Panc1 (cell line): ENCODE results near the gene FHIT. TPM values are rescaled to one million over a fixed set of nuclear protein-coding genes. Genes with fewer than 3 reads are reported as not detected.

Source experiments
- ATAC-seq: fragments of 200-7000 bp; cut with Tn5 transposase; 2 replicates; pipeline ENCODE4 v1.9.1; 2020; ENCODE audit warnings: mild to moderate bottlenecking, moderate library complexity
- BruUV-seq: library from RNA; stranded (reverse); fragments of 400-500 nt; replicated peaks from 2 replicates; lab custom pipeline; 2021; lab: Mats Ljungman, UMichigan
- CTCF ChIA-PET: fragments of 300-600 bp; sonication (Branson Sonifier 250); formaldehyde crosslinking; loops from one replicate; lab custom pipeline; 2022; ENCODE audit warnings: antibody characterized with exemption; lab: Charles Lee
- POLR2A ChIA-PET: fragments of 300-600 bp; sonication (Branson Sonifier 250); formaldehyde crosslinking; loops from one replicate; lab custom pipeline; 2022; ENCODE audit warnings: antibody characterized with exemption; lab: Charles Lee
- DNase-seq: peaks from one replicate; pipeline ENCODE4 v3.0.0-alpha.2; 2010; ENCODE audit warnings: low read depth, low spot score
- H3K27ac ChIP-seq: 2 replicates; pipeline ENCODE4 v1.5.1; 2011; ENCODE audit warnings: mild to moderate bottlenecking, low read length, inconsistent platforms
- H3K27me3 ChIP-seq: fragments of 200-500 bp; sonication (Bioruptor generic); 2 replicates; pipeline ENCODE4 v1.6.0; 2014; ENCODE audit warnings: low read length, inconsistent platforms; ENCODE audit not compliant: control insufficient read depth, insufficient read depth
- H3K36me3 ChIP-seq: fragments of 200-500 bp; sonication (Bioruptor generic); 2 replicates; pipeline ENCODE4 v1.5.1; 2014; ENCODE audit warnings: inconsistent platforms, mild to moderate bottlenecking, low read length, moderate library complexity; ENCODE audit not compliant: control insufficient read depth, insufficient read depth
- H3K4me1 ChIP-seq: 2 replicates; pipeline ENCODE4 v1.5.1; 2011; ENCODE audit warnings: inconsistent platforms, mild to moderate bottlenecking, low read length, moderate library complexity; ENCODE audit not compliant: control insufficient read depth, insufficient read depth
- H3K4me3 ChIP-seq, 2 experiments: 2 replicates each; pipeline ENCODE4 v1.5.1; 2011 to 2012; ENCODE audit warnings: low read depth in 2 of 2, low read length in 2 of 2, mild to moderate bottlenecking in 2 of 2, inconsistent platforms in 1 of 2, moderate library complexity in 1 of 2
- H3K9me3 ChIP-seq: fragments of 200-500 bp; sonication (Bioruptor generic); 2 replicates; pipeline ENCODE4 v1.5.1; 2014; ENCODE audit warnings: low read depth, mild to moderate bottlenecking, inconsistent platforms, low read length, moderate library complexity; ENCODE audit not compliant: control insufficient read depth, insufficient read depth
- POLR2AphosphoS5 ChIP-seq: IDR thresholded peaks from 2 replicates; pipeline ENCODE4 v1.6.1; 2012; ENCODE audit warnings: mild to moderate bottlenecking, low read depth, low read length, moderate library complexity
- REST ChIP-seq, 2 experiments: IDR thresholded peaks; 2 replicates each; pipeline ENCODE4 v1.6.1; 2011 to 2012; ENCODE audit warnings: low read depth in 2 of 2, control low read depth in 1 of 2, low read length in 1 of 2, mild to moderate bottlenecking in 1 of 2, moderate library complexity in 1 of 2; ENCODE audit not compliant: insufficient read depth in 1 of 2
- SIN3A ChIP-seq: IDR thresholded peaks from 2 replicates; pipeline ENCODE4 v1.6.1; 2012; ENCODE audit warnings: low read depth, mild to moderate bottlenecking, low read length, moderate library complexity, borderline replicate concordance; ENCODE audit not compliant: insufficient read depth
- TCF7L2 ChIP-seq: IDR thresholded peaks from 2 replicates; pipeline ENCODE4 v1.6.1; 2011; ENCODE audit warnings: mild to moderate bottlenecking, low read depth, low read length, inconsistent platforms
- in situ Hi-C: cut with HindIII; loops from 2 replicates; pipeline ENCODE4 v1.10.0; 2016; ENCODE audit warnings: low sequenced_read_pairs, low pct_unique_long_range_greater_than_20kb
- intact Hi-C: fragments of 100-400 bp; cut with micrococcal nuclease; formaldehyde crosslinking; loops from one replicate; pipeline ENCODE4 v1.10.0; 2022; ENCODE audit not compliant: unreplicated experiment
- total RNA-seq: library from RNA; stranded (reverse); gene quantifications from one replicate; pipeline ENCODE4 v1.2.1, GENCODE V29; 2021; ENCODE audit not compliant: unreplicated experiment
- TF ChIP-seq, protein P1 (sequence below): fragments of 450-650 bp; IDR thresholded peaks from 2 replicates; pipeline ENCODE4 v1.5.1; 2017; ENCODE audit warnings: mild to moderate bottlenecking

The FHIT gene
- total RNA-seq, 1 experiment from 2014 or later, result 2.2 TPM

GRCh38 chr3:60523536-60523935, 727.7 kb downstream of the FHIT start:
- BruUV-seq, result no TSS peak
- DNase-seq (no peak), ATAC-seq (no peak)
- no peak overlapping the region for H3K27ac ChIP-seq
- no peaks in the 10 kb centered on the region for H3K4me1 ChIP-seq
- in situ Hi-C loops (no loop called here), intact Hi-C loops (no loop called here)
- H3K4me3 ChIP-seq, result no peak overlapping the region
- H3K36me3 ChIP-seq, result no peaks in the 10 kb centered on the region
- ChIA-PET CTCF (no interaction called here), POLR2A (no interaction called here)
- TF ChIP-seq REST (IDR thresholded peaks at IDR 0.05; ENCODE audit: insufficient read depth in 1 of 2, low read depth in 2 of 2, low read length in 1 of 2) (no peak), SIN3A (no peak), POLR2AphosphoS5 (no peak), TCF7L2 (no peak)
- TF ChIP-seq, protein P1, sequence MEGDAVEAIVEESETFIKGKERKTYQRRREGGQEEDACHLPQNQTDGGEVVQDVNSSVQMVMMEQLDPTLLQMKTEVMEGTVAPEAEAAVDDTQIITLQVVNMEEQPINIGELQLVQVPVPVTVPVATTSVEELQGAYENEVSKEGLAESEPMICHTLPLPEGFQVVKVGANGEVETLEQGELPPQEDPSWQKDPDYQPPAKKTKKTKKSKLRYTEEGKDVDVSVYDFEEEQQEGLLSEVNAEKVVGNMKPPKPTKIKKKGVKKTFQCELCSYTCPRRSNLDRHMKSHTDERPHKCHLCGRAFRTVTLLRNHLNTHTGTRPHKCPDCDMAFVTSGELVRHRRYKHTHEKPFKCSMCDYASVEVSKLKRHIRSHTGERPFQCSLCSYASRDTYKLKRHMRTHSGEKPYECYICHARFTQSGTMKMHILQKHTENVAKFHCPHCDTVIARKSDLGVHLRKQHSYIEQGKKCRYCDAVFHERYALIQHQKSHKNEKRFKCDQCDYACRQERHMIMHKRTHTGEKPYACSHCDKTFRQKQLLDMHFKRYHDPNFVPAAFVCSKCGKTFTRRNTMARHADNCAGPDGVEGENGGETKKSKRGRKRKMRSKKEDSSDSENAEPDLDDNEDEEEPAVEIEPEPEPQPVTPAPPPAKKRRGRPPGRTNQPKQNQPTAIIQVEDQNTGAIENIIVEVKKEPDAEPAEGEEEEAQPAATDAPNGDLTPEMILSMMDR, result no peak
- H3K27me3 ChIP-seq, result no peaks in the 10 kb centered on the region
- H3K9me3 ChIP-seq, result no peaks in the 10 kb centered on the region

DNA sequence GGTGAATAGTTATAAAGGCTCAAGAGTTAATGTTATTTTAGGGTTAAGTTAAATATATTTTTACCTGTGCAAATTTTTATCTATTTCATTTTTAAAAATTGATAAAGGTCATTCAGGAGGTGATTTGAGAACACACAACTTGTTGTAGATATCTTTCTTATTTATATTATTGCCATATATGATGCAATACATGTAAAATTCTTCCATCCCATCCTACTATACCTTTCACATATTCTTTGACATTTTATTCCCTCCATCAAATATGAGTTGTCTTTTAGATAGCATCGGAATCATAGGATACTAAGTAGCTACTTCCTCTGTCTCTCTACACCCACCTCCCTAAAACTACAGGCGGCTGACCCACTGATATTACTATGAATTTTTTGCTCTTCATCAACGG, 734.1 kb downstream of the FHIT start:
- POLR2A ChIA-PET, result no interaction called here
- no peak for ATAC-seq

More for the DNA sequence above, 734.1 kb downstream of the FHIT start:
- BruUV-seq, result no TSS peak
- CTCF ChIA-PET, result no interaction called here
- Histone ChIP-seq H3K4me1 (no peaks in the 10 kb centered on the region), H3K36me3 (no peaks in the 10 kb centered on the region), H3K27ac (no peak overlapping the region), H3K27me3 (no peaks in the 10 kb centered on the region), H3K4me3 (no peak overlapping the region), H3K9me3 (no peaks in the 10 kb centered on the region)
- no peak for TF ChIP-seq REST (IDR thresholded peaks at IDR 0.05; ENCODE audit: insufficient read depth in 1 of 2, low read depth in 2 of 2, low read length in 1 of 2)
- TF ChIP-seq TCF7L2, result no peak
- no peak for TF ChIP-seq SIN3A
- TF ChIP-seq, protein P1, result no peak
- TF ChIP-seq POLR2AphosphoS5, result no peak
- DNase-seq, result no peak
- in situ Hi-C loops (no loop called here), intact Hi-C loops (no loop called here)
